GM12878 (cell line): ENCODE results near the gene UIMC1. TPM values are rescaled to one million over a fixed set of nuclear protein-coding genes. Genes with fewer than 3 reads are reported as not detected.

Experiments
- ATAC-seq: fragments of 200-7000 bp; cut with Tn5 transposase; 3 replicates; pipeline ENCODE4 v1.9.1; 2020; ENCODE audit warnings: mild to moderate bottlenecking, moderate library complexity
- BruUV-seq: library from RNA; stranded (reverse); fragments of 400-500 nt; replicated peaks from 2 replicates; lab custom pipeline; 2021; lab: Mats Ljungman, UMichigan
- CTCF ChIA-PET: fragments of 300-600 bp; sonication (Branson Sonifier 250); formaldehyde crosslinking; extraction: SDS; loops from one replicate; lab custom pipeline; 2021; ENCODE audit warnings: inconsistent platforms; lab: Yijun Ruan, JAX
- POLR2A ChIA-PET: fragments of 350-600 bp; formaldehyde crosslinking; extraction: SDS; loops from one replicate; lab custom pipeline; 2021; ENCODE audit warnings: inconsistent platforms; lab: Charles Lee
- RAD21 ChIA-PET: fragments of 300-600 bp; sonication (Branson Sonifier 250); formaldehyde crosslinking; loops from one replicate; lab custom pipeline; 2023; ENCODE audit warnings: antibody characterized with exemption; ENCODE audit not compliant: unreplicated experiment; lab: Charles Lee
- SMC1A ChIA-PET: fragments of 300-600 bp; sonication (Branson Sonifier 250); formaldehyde crosslinking; loops from one replicate; lab custom pipeline; 2023; ENCODE audit not compliant: unreplicated experiment, uncharacterized antibody; lab: Charles Lee
- DNase-seq: peaks from one replicate; pipeline ENCODE4 v3.0.0-alpha.2; 2011; ENCODE audit warnings: low read depth, low spot score
- FAIRE-seq: peaks from 3 replicates; lab custom pipeline; 2011; peaks lifted over from hg19 to GRCh38; lab: Jason Lieb, UNC
- H2AFZ ChIP-seq: 2 replicates; pipeline ENCODE4 v1.6.0; 2011; ENCODE audit warnings: low read depth, low read length, control low read depth; ENCODE audit not compliant: control insufficient read depth
- H3K27ac ChIP-seq: 2 replicates; pipeline ENCODE4 v1.5.1; 2011; ENCODE audit warnings: control low read depth; ENCODE audit not compliant: control insufficient read depth, insufficient read depth
- H3K27me3 ChIP-seq, 2 experiments: replicated peaks in 1 of 2; 2 replicates each; pipeline versions ENCODE4 v1.6.0 to v1.6.1; 2011; ENCODE audit warnings: low read length in 1 of 2; ENCODE audit not compliant: control insufficient read depth in 2 of 2, insufficient read depth in 2 of 2
- H3K36me3 ChIP-seq, 2 experiments: 2 replicates each; pipeline ENCODE4 v1.5.1; 2011; ENCODE audit warnings: low read length in 1 of 2; ENCODE audit not compliant: control insufficient read depth in 2 of 2, insufficient read depth in 2 of 2
- H3K4me1 ChIP-seq: 2 replicates; pipeline ENCODE4 v1.6.1; 2011; ENCODE audit warnings: mild to moderate bottlenecking, low read length, moderate library complexity, mixed read lengths; ENCODE audit not compliant: control insufficient read depth, insufficient read depth
- H3K4me2 ChIP-seq: 2 replicates; pipeline ENCODE4 v1.6.0; 2011; ENCODE audit warnings: control low read depth; ENCODE audit not compliant: control insufficient read depth, insufficient read depth
- H3K4me3 ChIP-seq: fragments of 200-600 bp; sonication (generic); 2 replicates; pipeline ENCODE4 v1.5.1; 2016
- H3K79me2 ChIP-seq: 2 replicates; pipeline ENCODE4 v1.6.0; 2011; ENCODE audit warnings: low read length; ENCODE audit not compliant: control insufficient read depth, insufficient read depth
- H3K9ac ChIP-seq: 2 replicates; pipeline ENCODE4 v1.8.0; 2011; ENCODE audit warnings: low read length, control low read depth, mixed read lengths; ENCODE audit not compliant: control insufficient read depth, insufficient read depth
- H3K9me3 ChIP-seq: replicated peaks from 3 replicates; pipeline ENCODE4 v1.5.1; 2011; ENCODE audit warnings: mild to moderate bottlenecking, low read length; ENCODE audit not compliant: control insufficient read depth, insufficient read depth
- H4K20me1 ChIP-seq: 2 replicates; pipeline ENCODE4 v1.6.0; 2011; ENCODE audit not compliant: control insufficient read depth, insufficient read depth
- CHD2 ChIP-seq: IDR thresholded peaks from 2 replicates; pipeline ENCODE4 v1.6.1; 2011; ENCODE audit warnings: low read depth, low read length, improper control_type of control experiment, borderline replicate concordance
- E2F4 ChIP-seq: IDR thresholded peaks from 2 replicates; pipeline ENCODE4 v1.6.1; 2012; ENCODE audit warnings: low read depth, low read length, improper control_type of control experiment
- EZH2 ChIP-seq: IDR thresholded peaks from 2 replicates; pipeline ENCODE4 v1.6.1; 2012; ENCODE audit warnings: low read depth, mild to moderate bottlenecking, control low read depth, inconsistent platforms, low read length, borderline replicate concordance; ENCODE audit not compliant: control insufficient read depth
- PAX8 ChIP-seq: fragments of 450-650 bp; IDR thresholded peaks from 2 replicates; pipeline ENCODE4 v1.6.1; 2017; ENCODE audit warnings: mild to moderate bottlenecking, moderate library complexity
- RELB ChIP-seq: fragments of 450-650 bp; IDR thresholded peaks from 2 replicates; pipeline ENCODE4 v1.6.1; 2017; ENCODE audit warnings: low read depth, mild to moderate bottlenecking, moderate library complexity
- RUNX3 ChIP-seq: IDR thresholded peaks from 2 replicates; pipeline ENCODE4 v1.6.1; 2012; ENCODE audit warnings: low read length, inconsistent platforms
- SMARCA5 ChIP-seq: fragments of 450-650 bp; IDR thresholded peaks from 2 replicates; pipeline ENCODE4 v1.6.1; 2017; ENCODE audit warnings: mild to moderate bottlenecking
- WGBS: methylation state at CpG from one replicate; pipeline ENCODE4 v1.1.6; 2016; ENCODE audit warnings: low lambda C conversion rate; ENCODE audit not compliant: insufficient replicate concordance, insufficient coverage; ENCODE audit errors: missing lambda C conversion rate; 5-methylcytosine and 5-hydroxymethylcytosine counted together
- in situ Hi-C: fragments of 300-500 bp; cut with MboI; formaldehyde crosslinking; loops from 9 replicates; pipeline ENCODE4 v1.14.3; 2018; ENCODE audit warnings: mixed read lengths
- intact Hi-C: fragments of 100-400 bp; cut with micrococcal nuclease; formaldehyde crosslinking; loops from one replicate; pipeline ENCODE4 v1.14.2; 2022; ENCODE audit not compliant: unreplicated experiment
- polyA plus RNA-seq, 11 experiments: library from polyadenylated mRNA; depleted of rRNA in 4 of 11; unstranded in 6 of 11; stranded (reverse) in 5 of 11; fragments of >200 nt; fragmentation: Nextera tagmentation in 4 of 11; fragmentation: Illumina TruSeq in 1 of 11; extraction: Ambion mirVana in 4 of 11; extraction: Trizol in 1 of 11; gene quantifications; 1 replicate in 1 of 11; 2 replicates in 10 of 11; pipeline versions ENCODE4 v1.2.1 to v1.2.3, GENCODE V29; 2011 to 2016; ENCODE audit warnings: inconsistent platforms in 2 of 11, missing spikeins in 2 of 11, low read depth in 1 of 11
- total RNA-seq, 4 experiments: library from RNA; depleted of rRNA in 3 of 4; stranded (reverse); fragments of >200 nt in 3 of 4; fragmentation: Illumina TruSeq in 1 of 4; extraction: Trizol in 1 of 4; gene quantifications; 2 replicates each; pipeline versions ENCODE4 v1.2.1 to v1.2.3, GENCODE V29; 2013 to 2021

UIMC1 gene
- total and polyA plus RNA-seq, 10 of the 15 experiments (the other 5 are each of a cell fraction or from before 2014, with no cell fraction given): 16.2 to 51.4 (median 32.7) TPM

- BruUV-seq: no TSS peak
- intact Hi-C loops: no loop called here
- WGBS: 7% methylated on average over 15 of the region's 15 CpGs
- H3K36me3 ChIP-seq: no peaks in the 10 kb centered on the region
- no peak overlapping the region for H2AFZ ChIP-seq
- SMC1A ChIA-PET: no interaction called here
- DNase-seq (no peak), ATAC-seq (no peak), FAIRE-seq (no peak)
- H3K79me2 ChIP-seq: no peaks in the 10 kb centered on the region
- no peak overlapping the region for H3K9ac ChIP-seq
- H3K4me3 ChIP-seq: no peak overlapping the region
- CTCF ChIA-PET: no interaction called here
- no peaks in the 10 kb centered on the region for H3K4me1 ChIP-seq
- H3K9me3 ChIP-seq: no peaks in the 10 kb centered on the region
- peaks cover 3 to 4% of the 10 kb centered on the region in 2 experiments; a peak in 3 of 4 replicates for H3K27me3 ChIP-seq
- RAD21 ChIA-PET: no interaction called here
- TF ChIP-seq RUNX3: no peak
- TF ChIP-seq E2F4: no peak
- TF ChIP-seq SMARCA5: no peak
- TF ChIP-seq PAX8: no peak
- no peak for TF ChIP-seq EZH2
- TF ChIP-seq RELB: no peak
- TF ChIP-seq CHD2: no peak
- TF ChIP-seq, all 136 proteins: peak for 0
- Histone ChIP-seq H3K4me2 (no peak overlapping the region), H3K27ac (no peak overlapping the region), H4K20me1 (no peaks in the 10 kb centered on the region; the same call in 1 of the 2 replicates)
- POLR2A ChIA-PET: no interaction called here
- in situ Hi-C loops: no loop called here
These were observed 143.4 kb downstream of the UIMC1 start for GRCh38 chr5:176863041-176863764.
